DOHH2 (cell line): ENCODE results near the gene KRT28.

Source experiments
- H3F3A ChIP-seq: fragments of 200-600 bp; sonication (generic), shearing (Covaris generic); 2 replicates; pipeline ENCODE4 v1.6.0; 2016; ENCODE audit warnings: antibody characterized with exemption, mild to moderate bottlenecking; ENCODE audit not compliant: control insufficient read depth, insufficient read depth
- H3K27ac ChIP-seq: fragments of 200-600 bp; sonication (generic); 2 replicates; pipeline ENCODE4 v1.5.1; 2014; ENCODE audit warnings: low read depth, mild to moderate bottlenecking, low read length, moderate library complexity
- H3K27me3 ChIP-seq: fragments of 200-600 bp; sonication (generic); 2 replicates; pipeline ENCODE4 v1.6.1; 2014; ENCODE audit warnings: mild to moderate bottlenecking, low read length, mixed read lengths; ENCODE audit not compliant: control insufficient read depth
- H3K36me3 ChIP-seq: fragments of 200-600 bp; sonication (generic); 2 replicates; pipeline ENCODE4 v1.6.1; 2014; ENCODE audit warnings: mild to moderate bottlenecking, low read length, moderate library complexity, mixed read lengths; ENCODE audit not compliant: control insufficient read depth
- H3K4me1 ChIP-seq: fragments of 200-600 bp; sonication (generic); 2 replicates; pipeline ENCODE4 v1.6.1; 2014; ENCODE audit warnings: mild to moderate bottlenecking, low read length, mixed read lengths; ENCODE audit not compliant: control insufficient read depth
- H3K4me2 ChIP-seq: fragments of 200-600 bp; sonication (generic); 2 replicates; pipeline ENCODE4 v1.6.0; 2014; ENCODE audit warnings: mild to moderate bottlenecking, low read length, moderate library complexity
- H3K4me3 ChIP-seq: fragments of 200-600 bp; sonication (generic); 2 replicates; pipeline ENCODE4 v1.5.1; 2014; ENCODE audit warnings: mild to moderate bottlenecking, low read length, mixed read lengths
- H3K79me2 ChIP-seq: fragments of 200-600 bp; sonication (generic); 2 replicates; pipeline ENCODE4 v1.6.1; 2014; ENCODE audit warnings: mild to moderate bottlenecking, low read length, mixed read lengths; ENCODE audit not compliant: control insufficient read depth
- H3K9me2 ChIP-seq: fragments of 200-600 bp; sonication (generic); replicated peaks from 2 replicates; pipeline ENCODE4 v1.6.1; 2014; ENCODE audit warnings: mild to moderate bottlenecking, low read length, mixed read lengths; ENCODE audit not compliant: control insufficient read depth
- H3K9me3 ChIP-seq: fragments of 200-600 bp; sonication (generic); 2 replicates; pipeline ENCODE4 v1.6.1; 2014; ENCODE audit warnings: antibody characterized with exemption, low read length, mixed read lengths; ENCODE audit not compliant: control insufficient read depth, insufficient read depth
- H4K20me1 ChIP-seq: fragments of 200-600 bp; sonication (generic); 2 replicates; pipeline ENCODE4 v1.6.0; 2014; ENCODE audit warnings: low read depth, mild to moderate bottlenecking, antibody characterized with exemption, low read length, moderate library complexity; ENCODE audit not compliant: control insufficient read depth, insufficient read depth
- CTCF ChIP-seq: fragments of 200-600 bp; sonication (generic); IDR thresholded peaks from one replicate; pipeline ENCODE4 v1.5.1; 2014; ENCODE audit warnings: antibody characterized with exemption, mild to moderate bottlenecking, low read depth, low read length; ENCODE audit not compliant: poor library complexity, severe bottlenecking
- EZH2phosphoT487 ChIP-seq: fragments of 200-600 bp; sonication (generic); IDR thresholded peaks from 2 replicates; pipeline ENCODE4 v1.6.1; 2017; ENCODE audit warnings: borderline replicate concordance, mild to moderate bottlenecking, antibody characterized with exemption, low read length, moderate library complexity, mixed read lengths

The KRT28 gene

DNA sequence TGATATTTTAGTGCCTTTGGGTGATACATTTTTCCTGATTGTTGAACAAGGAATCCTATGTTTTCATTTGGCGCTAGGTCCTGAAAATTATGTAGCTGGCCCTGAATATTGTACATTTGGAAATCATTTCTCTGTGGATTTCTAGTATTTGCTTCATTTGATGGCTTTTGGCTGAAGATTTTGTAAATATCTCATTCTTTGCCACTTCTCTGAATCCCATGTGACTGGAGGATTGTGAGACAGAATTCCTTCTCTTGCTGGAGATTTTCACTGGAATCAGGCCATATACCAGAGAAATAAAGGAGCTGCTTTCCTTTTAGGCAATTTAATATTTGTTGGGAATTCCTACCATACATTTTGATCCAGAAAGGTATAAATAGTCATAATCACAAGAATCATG, 8.6 kb downstream of the KRT28 start:
- H3F3A ChIP-seq: no peaks in the 10 kb centered on the region
- no peaks in the 10 kb centered on the region for H3K9me2 ChIP-seq
- TF ChIP-seq EZH2phosphoT487 (no peak), CTCF (no peak)
- no peaks in the 10 kb centered on the region for H3K4me1 ChIP-seq
- H3K4me2 ChIP-seq: no peak overlapping the region
- no peaks in the 10 kb centered on the region for H3K79me2 ChIP-seq
- no peak overlapping the region for H3K27ac ChIP-seq
- peaks cover 10% of the 10 kb centered on the region for H3K27me3 ChIP-seq
- H3K36me3 ChIP-seq: no peaks in the 10 kb centered on the region
- H3K4me3 ChIP-seq: no peak overlapping the region
- H4K20me1 ChIP-seq: no peaks in the 10 kb centered on the region
- H3K9me3 ChIP-seq: no peaks in the 10 kb centered on the region

- TF ChIP-seq CTCF (no peak), EZH2phosphoT487 (no peak)
Observed at GRCh38 chr17:40782450-40782849, 17.3 kb downstream of the KRT28 start, which contains the start of gene KRT27. Gene KRT27, minus strand, starts transcription at chr17:40782550. Its CDS starts 57 bp downstream, at chr17:40782493.

GRCh38 chr17:40779181-40779909, 20.4 kb downstream of the KRT28 start:
- Histone ChIP-seq H3K4me3 (no peak overlapping the region), H3F3A (no peaks in the 10 kb centered on the region), H3K27me3 (peaks cover 21% of the 10 kb centered on the region), H3K9me2 (no peaks in the 10 kb centered on the region), H3K36me3 (no peaks in the 10 kb centered on the region), H3K27ac (no peak overlapping the region), H3K4me2 (peak overlapping the region; percentile 6; the same call in 1 of the 2 replicates), H4K20me1 (no peaks in the 10 kb centered on the region), H3K9me3 (no peaks in the 10 kb centered on the region), H3K79me2 (no peaks in the 10 kb centered on the region), H3K4me1 (no peaks in the 10 kb centered on the region)
- no peak for TF ChIP-seq EZH2phosphoT487
- TF ChIP-seq CTCF: no peak

More at GRCh38 chr17:40782450-40782849, 17.3 kb downstream of the KRT28 start, which contains the start of gene KRT27:
- no peaks in the 10 kb centered on the region for H3K36me3 ChIP-seq
- no peaks in the 10 kb centered on the region for H3F3A ChIP-seq
- H3K27ac ChIP-seq: no peak within 1 kb of the TSS
- no peak within 1 kb of the TSS for H3K4me3 ChIP-seq
- no peaks in the 10 kb centered on the region for H4K20me1 ChIP-seq
- no peaks in the 10 kb centered on the region for H3K9me2 ChIP-seq
- no peaks in the 10 kb centered on the region for H3K4me1 ChIP-seq
- peaks cover 14% of the 10 kb centered on the region for H3K27me3 ChIP-seq
- H3K9me3 ChIP-seq: no peaks in the 10 kb centered on the region
- no peak within 1 kb of the TSS for H3K4me2 ChIP-seq
- no peaks in the 10 kb centered on the region for H3K79me2 ChIP-seq
